Transverse colon (tissue), 4 donors: ENCODE data around the gene EDDM13. TPM values are rescaled to one million over a fixed set of nuclear protein-coding genes. Genes with fewer than 3 reads are reported as not detected.

Source experiments
- DNase-seq: peaks from one replicate; pipeline ENCODE4 v3.0.0-alpha.2; 2019
- H3K27ac ChIP-seq, 4 donors: fragments of 200-600 bp; sonication (generic); 2 replicates each; pipeline ENCODE4 v1.5.1; 2016 to 2018; ENCODE audit warnings: inconsistent platforms in 4 of 4
- H3K27me3 ChIP-seq: fragments of 200-600 bp; sonication (generic); 2 replicates; pipeline ENCODE4 v1.5.1; 2017; ENCODE audit warnings: inconsistent platforms
- H3K36me3 ChIP-seq, 4 donors: fragments of 200-600 bp; sonication (generic); 2 replicates each; pipeline ENCODE4 v1.5.1; 2017 to 2019; ENCODE audit warnings: inconsistent platforms in 4 of 4
- H3K4me1 ChIP-seq, 4 donors: fragments of 200-600 bp; sonication (generic); 2 replicates each; pipeline ENCODE4 v1.5.1; 2017 to 2020; ENCODE audit warnings: inconsistent platforms in 4 of 4
- H3K4me3 ChIP-seq, 4 donors: fragments of 200-600 bp; sonication (generic); 1 replicate in 1 of 4; 2 replicates in 3 of 4; pipeline versions ENCODE4 v1.5.1 to v1.6.1; 2017 to 2019; ENCODE audit warnings: inconsistent platforms in 4 of 4
- H3K9me3 ChIP-seq, 2 donors: fragments of 200-600 bp; sonication (generic); 2 replicates each; pipeline ENCODE4 v1.5.1; 2017 to 2019; ENCODE audit warnings: inconsistent platforms in 2 of 2
- CTCF ChIP-seq, 5 experiments: fragments of 200-600 bp in 3 of 5; fragments of 450-650 bp in 2 of 5; sonication (generic) in 3 of 5; IDR thresholded peaks; 1 replicate in 2 of 5; 2 replicates in 3 of 5; pipeline ENCODE4 v1.5.1; 2016 to 2017; ENCODE audit warnings: antibody characterized with exemption in 5 of 5, inconsistent platforms in 3 of 5, mild to moderate bottlenecking in 2 of 5, moderate library complexity in 1 of 5
- EP300 ChIP-seq: sonication (generic); formaldehyde crosslinking; IDR thresholded peaks from one replicate; pipeline ENCODE4 v1.6.1; 2017; ENCODE audit warnings: antibody characterized with exemption, low read depth
- POLR2A ChIP-seq: fragments of 450-650 bp; IDR thresholded peaks from one replicate; pipeline ENCODE4 v1.6.1; 2016; ENCODE audit warnings: antibody characterized with exemption, mild to moderate bottlenecking, moderate library complexity
- POLR2AphosphoS5 ChIP-seq, 3 donors: sonication (generic); formaldehyde crosslinking; IDR thresholded peaks; one replicate each; pipeline ENCODE4 v1.6.1; 2016; ENCODE audit warnings: antibody characterized with exemption in 3 of 3
- WGBS, 2 donors: methylation state at CpG; one replicate each; pipeline ENCODE4 v1.1.5; 2018; ENCODE audit warnings: low coverage in 1 of 2; 5-methylcytosine and 5-hydroxymethylcytosine counted together
- in situ Hi-C, 4 donors: fragments of 200-750 bp; cut with MboI; loops; one replicate each; pipeline versions ENCODE4 v1.15.0 to v1.15.1; 2017; ENCODE audit warnings: low sequenced_read_pairs in 3 of 4, low pct_ligation_motif_present in 1 of 4, low pct_unique_long_range_greater_than_20kb in 1 of 4
- intact Hi-C: fragments of 100-400 bp; cut with DNase I; formaldehyde crosslinking; loops from one replicate; pipeline ENCODE4 v1.15.1; 2023; ENCODE audit warnings: low total_unique reads
- total RNA-seq, 4 donors: library from RNA; depleted of rRNA; stranded (reverse); fragments of >200 nt; gene quantifications; one replicate each; pipeline ENCODE4 v1.1.0, GENCODE V29; 2016

EDDM13 gene
- total RNA-seq, 4 donors from 2014 or later, result not detected

- Histone ChIP-seq H3K9me3 (no peaks in the 10 kb centered on the region), H3K27me3 (no peaks in the 10 kb centered on the region), H3K4me3 (peak overlapping the region; percentile 51 to 95 (median 61)), H3K36me3 (no peaks in the 10 kb centered on the region), H3K27ac (peak overlapping the region; percentile 93 to 97 (median 95)), H3K4me1 (peaks cover 0 to 31% (median 9%) of the 10 kb centered on the region in 4 donors)
- WGBS, 2 donors, result 0 to 4% methylated on average over 9 to 37 of the region's 37 CpGs
- TF ChIP-seq CTCF (IDR thresholded peaks at IDR 0.05) (no peak), POLR2A (peak; percentile 39), POLR2AphosphoS5 (IDR thresholded peaks at IDR 0.05) (peak; percentile 23 to 63 (median 58))
- in situ Hi-C loops (loop anchor here in 1 of 4 donors (25.0 kb wide), 1 partner anchor 228 kb away; no protein-coding TSS in a partner anchor), intact Hi-C loops (no loop called here)
- peak; percentile 96 for DNase-seq
Observed at GRCh38 chr19:56315077-56315828, 42.7 kb downstream of the EDDM13 start.

GRCh38 chr19:56316728-56317127 lies 44.2 kb downstream of the EDDM13 start:
- in situ Hi-C loops (loop anchor here in 1 of 4 donors (25.0 kb wide), 1 partner anchor 229 kb away; no protein-coding TSS in a partner anchor), intact Hi-C loops (no loop called here)
- TF ChIP-seq POLR2AphosphoS5 (IDR thresholded peaks at IDR 0.05), result no peak
- TF ChIP-seq CTCF (IDR thresholded peaks at IDR 0.05), result no peak
- TF ChIP-seq POLR2A, result no peak
- TF ChIP-seq EP300, result no peak
- no peak for DNase-seq
- H3K4me1 ChIP-seq, result peaks cover 0 to 33% (median 9%) of the 10 kb centered on the region in 4 donors
- no peaks in the 10 kb centered on the region for H3K9me3 ChIP-seq
- H3K27me3 ChIP-seq, result no peaks in the 10 kb centered on the region
- no peak overlapping the region for H3K27ac ChIP-seq
- H3K36me3 ChIP-seq, result no peaks in the 10 kb centered on the region
- 95% methylated on average over 5 of the region's 5 CpGs; no CpG with 5 or more reads in 1 of the 2 donors for WGBS, 2 donors
- no peak overlapping the region for H3K4me3 ChIP-seq

- WGBS, 2 donors, result 48 to 83% methylated on average over 1 to 2 of the region's 2 CpGs
- H3K27ac ChIP-seq, result no peak overlapping the region
- H3K27me3 ChIP-seq, result no peaks in the 10 kb centered on the region
- H3K36me3 ChIP-seq, result no peaks in the 10 kb centered on the region
- DNase-seq, result no peak
- H3K4me3 ChIP-seq, result no peak overlapping the region
- intact Hi-C loops (no loop called here), in situ Hi-C loops (loop anchor here in 1 of 4 donors (25.0 kb wide), 1 partner anchor 230 kb away; no protein-coding TSS in a partner anchor)
- no peaks in the 10 kb centered on the region for H3K9me3 ChIP-seq
- TF ChIP-seq POLR2AphosphoS5 (IDR thresholded peaks at IDR 0.05) (no peak), EP300 (no peak), CTCF (IDR thresholded peaks at IDR 0.05) (no peak), POLR2A (no peak)
- peaks cover 0 to 31% (median 9%) of the 10 kb centered on the region in 4 donors for H3K4me1 ChIP-seq
Observed at GRCh38 chr19:56317749-56318148, 45.2 kb downstream of the EDDM13 start.

GRCh38 chr19:56319991-56320390 lies 47.4 kb downstream of the EDDM13 start:
- Histone ChIP-seq H3K36me3 (no peaks in the 10 kb centered on the region), H3K4me3 (no peak overlapping the region), H3K9me3 (no peaks in the 10 kb centered on the region), H3K27me3 (no peaks in the 10 kb centered on the region), H3K27ac (peak overlapping the region in 1 of 4 donors; percentile 44), H3K4me1 (peaks cover 0 to 18% (median 5%) of the 10 kb centered on the region in 4 donors)
- 67% methylated on average over 3 of the region's 3 CpGs; no CpG with 5 or more reads in 1 of the 2 donors for whole genome bisulfite sequencing, 2 donors
- in situ Hi-C loops, result loop anchor here in 1 of 4 donors (25.0 kb wide), 1 partner anchor 233 kb away; no protein-coding TSS in a partner anchor
- intact Hi-C loops, result no loop called here
- DNase-seq, result no peak
- TF ChIP-seq CTCF (IDR thresholded peaks at IDR 0.05) (no peak), POLR2A (no peak), POLR2AphosphoS5 (IDR thresholded peaks at IDR 0.05) (no peak), EP300 (no peak)
